Measurements from ENCODE around the gene CD79B.

DNA sequence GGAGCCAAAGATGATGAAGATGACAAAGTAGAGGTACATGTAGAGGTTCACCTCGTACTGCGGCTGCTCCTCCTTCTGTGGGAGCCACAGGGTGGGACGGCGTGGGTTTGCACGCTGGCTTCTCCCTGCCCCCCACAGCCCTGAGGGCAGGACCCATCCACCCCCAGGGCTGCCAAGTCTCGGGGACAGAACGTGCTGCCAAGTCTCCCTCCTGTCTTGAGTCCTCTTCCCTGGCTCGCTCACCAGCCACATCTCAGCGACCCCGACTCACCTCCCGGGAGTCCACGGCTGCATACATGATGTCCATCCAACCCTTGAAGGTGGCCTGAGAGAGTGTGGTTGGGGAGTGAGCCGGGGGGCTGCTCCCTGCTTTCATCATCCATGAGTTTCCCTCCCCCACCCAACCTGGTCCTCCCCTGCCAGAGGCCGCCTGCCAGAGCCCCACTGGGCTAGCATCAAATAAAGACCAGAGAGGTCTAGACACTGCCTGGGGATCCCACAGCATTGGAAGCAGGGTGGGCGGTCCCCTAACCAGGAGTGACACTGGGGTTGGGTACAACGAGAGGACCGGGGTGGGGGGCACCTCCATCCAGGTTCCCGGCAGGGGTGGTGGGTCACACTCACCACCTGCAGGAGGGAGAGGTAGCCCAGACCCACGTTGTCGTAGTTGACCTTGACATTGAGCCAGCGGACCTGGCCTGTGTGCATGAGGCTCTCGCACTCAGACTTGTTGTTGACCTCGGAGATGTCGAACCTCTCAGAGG is 12.8 kb upstream of the CD79B start:
- TF ChIP-seq YY1 (IDR thresholded peaks at IDR 0.05; ENCODE audit: insufficient read depth, insufficient read length) (no peak), SUZ12 (IDR thresholded peaks at IDR 0.05; ENCODE audit: extremely low read depth, insufficient read depth, insufficient read length) (no peak), ZNF274 (IDR thresholded peaks at IDR 0.05; ENCODE audit: low read depth, low read length) (no peak)

Data from NT2/D1 (cell line).